Fibroblast of gingiva (primary cell): ENCODE measurements around the gene PFAS.
"Not testable (repeated sequence)": the region's sequence is repeated elsewhere in the genome, so short reads cannot be mapped to it uniquely, and the experiment has no call there.

Source experiments
- DNase-seq: peaks from one replicate; pipeline ENCODE4 v3.0.0-alpha.2; 2011; ENCODE audit warnings: low read depth

Gene PFAS

DNA sequence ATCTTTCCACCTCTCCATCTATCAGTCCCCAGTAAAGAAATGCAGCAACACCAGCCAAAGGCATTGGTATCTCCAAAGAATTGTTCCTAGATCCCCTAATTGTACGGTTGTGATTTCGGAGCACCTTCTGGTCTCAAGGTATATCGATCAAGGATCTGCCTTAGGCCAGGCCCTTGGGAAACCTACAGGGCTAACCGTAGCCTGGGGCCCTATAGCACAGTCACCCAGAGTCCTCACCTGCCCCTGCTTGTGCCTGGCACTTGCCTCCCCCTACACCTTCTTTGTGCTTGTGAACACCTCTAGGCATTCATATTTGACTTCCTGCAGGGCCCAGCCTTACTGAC, 21.9 kb upstream of the PFAS start:
- DNase-seq: no peak

DNA sequence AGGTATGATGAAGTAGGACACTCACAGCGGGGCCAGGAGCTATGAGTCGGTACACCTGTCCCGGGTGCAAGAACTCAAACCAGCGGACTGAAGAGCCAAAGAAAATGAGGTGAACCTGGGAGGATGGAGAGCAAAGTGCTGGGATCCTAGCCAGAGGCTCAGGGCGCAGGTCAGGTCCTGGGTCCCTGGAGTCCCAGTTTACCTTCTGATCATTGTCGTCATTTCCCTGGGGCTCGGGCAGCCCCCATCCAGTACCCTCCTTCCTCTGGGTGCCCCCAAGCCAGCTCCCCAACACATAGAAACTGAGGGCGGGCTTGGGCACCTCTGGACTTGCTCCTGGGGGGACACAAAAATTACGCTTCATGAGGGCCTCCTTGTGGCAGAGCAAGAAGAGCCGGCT, 17.4 kb upstream of the PFAS start:
- DNase-seq: no peak

DNA sequence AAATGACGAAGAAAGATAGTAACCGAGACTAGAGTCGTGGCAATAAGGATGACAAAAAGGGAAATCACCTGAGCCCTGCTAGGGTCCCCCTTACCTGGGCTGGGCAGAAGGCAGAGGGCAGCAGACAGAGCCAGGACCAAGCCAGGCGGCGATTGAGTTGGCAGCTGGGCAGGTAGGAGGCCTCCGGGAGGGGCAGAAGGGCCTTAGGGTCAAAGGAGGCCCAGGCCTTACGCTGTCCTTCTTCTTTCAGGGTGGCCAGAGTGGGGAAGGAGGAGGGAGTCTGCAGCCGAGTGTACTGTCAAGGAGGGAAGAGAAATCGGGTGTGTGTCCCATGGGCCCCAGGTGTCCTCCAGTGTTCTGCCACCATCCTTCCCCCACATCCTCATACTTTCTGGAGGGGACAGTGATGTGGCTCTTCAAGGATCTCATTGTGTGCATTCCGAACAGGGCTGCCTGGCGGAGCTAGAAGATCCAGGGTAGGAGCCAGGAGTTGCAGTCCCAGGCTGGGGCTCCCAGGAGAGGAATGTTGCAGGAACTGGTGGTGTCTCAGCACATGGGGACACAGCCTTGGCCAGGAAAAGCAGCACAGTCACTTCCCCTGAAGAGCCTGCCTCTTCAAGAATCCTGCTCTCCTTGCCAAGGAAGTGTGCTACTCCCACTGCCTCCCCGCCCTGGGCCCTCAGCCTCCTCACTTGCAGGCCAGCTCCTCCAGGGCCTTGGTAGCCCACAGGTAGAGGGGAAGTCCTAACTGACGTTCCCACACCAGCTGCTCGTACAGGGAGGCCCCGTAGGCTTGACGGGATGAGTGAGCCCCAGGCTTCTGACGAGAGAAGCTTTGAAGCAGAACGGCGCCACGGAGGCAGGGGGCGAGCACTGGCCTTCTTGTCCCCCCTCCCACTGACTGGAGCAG, 14.5 kb upstream of the PFAS start:
- no peak for DNase-seq

DNA sequence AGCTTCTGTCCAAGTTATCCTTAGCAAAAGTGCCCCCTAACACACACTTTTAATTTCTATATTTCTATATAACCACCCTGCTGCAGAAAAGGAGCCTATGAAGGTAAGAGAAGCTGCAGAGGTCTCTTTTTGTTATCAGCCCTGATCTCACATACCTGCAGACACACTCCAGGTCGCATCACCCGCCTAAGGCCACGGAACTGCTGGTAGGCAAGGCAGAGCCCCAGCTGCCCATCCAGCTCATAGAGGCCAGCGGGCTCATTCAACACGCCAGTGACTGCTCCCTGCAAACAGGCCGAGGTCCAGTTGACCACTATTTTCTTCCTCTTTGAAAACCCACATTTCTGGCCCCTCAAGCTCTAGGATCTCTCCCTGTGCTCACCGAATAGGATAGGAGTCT, 13.4 kb upstream of the PFAS start:
- no peak for DNase-seq

DNA sequence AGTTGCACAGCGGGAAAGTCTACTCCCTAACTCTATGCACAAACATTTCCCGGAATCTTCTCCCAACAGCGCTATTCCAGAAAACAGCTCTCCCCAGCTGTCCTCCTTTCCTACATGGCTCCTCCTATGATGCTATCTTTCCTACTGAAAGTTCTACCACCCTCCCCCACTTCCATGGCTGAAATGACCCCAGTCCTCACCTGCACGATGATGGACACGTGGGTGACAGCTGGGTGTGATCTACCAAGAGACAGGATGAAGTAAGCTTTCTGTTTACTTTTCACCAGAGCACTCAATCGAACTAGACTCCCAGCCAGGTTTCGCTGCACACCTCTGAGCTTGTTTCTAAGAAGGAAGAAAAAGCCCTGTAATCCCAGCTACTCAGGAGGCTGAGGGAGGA, 11.9 kb upstream of the PFAS start:
- DNase-seq: no peak

DNA sequence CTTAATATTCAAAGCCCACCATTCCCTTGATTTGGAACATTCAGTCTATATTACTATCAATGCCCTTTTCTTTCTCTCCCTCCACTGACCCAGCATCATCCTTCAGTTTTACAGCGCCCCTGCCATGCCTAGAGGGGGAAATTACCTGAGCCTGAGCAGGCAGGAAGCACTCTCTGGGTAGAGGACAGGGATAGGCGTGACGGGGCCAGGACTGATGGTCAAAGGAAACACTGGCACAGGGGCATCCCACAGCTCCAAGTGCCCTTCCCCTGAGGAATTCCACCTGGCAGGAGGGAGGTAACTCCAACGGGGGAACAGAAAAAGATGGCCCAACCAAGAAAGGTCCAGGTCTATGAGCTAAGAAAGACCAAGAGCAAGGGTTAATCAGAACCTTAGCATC, 11.2 kb upstream of the PFAS start:
- DNase-seq: no peak

DNA sequence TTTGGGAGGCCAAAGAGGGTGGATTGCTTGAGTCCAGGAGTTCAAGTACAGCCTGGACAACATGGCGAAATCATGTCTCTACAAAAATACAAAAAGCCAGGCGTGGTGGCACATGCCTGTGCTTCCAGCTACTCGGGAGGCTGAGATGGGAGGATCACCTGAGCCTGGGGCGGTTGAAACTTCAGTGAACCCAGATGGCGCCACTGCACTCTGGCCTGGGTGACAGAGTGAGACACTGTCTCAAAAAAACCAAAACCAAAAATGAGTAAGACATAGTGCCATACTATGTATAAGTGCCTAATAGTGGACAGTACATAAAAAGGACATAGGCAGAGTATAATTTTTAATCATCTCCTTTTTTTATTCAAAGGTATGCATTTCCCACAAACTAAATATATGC, 5.3 kb upstream of the PFAS start:
- DNase-seq: no peak

DNA sequence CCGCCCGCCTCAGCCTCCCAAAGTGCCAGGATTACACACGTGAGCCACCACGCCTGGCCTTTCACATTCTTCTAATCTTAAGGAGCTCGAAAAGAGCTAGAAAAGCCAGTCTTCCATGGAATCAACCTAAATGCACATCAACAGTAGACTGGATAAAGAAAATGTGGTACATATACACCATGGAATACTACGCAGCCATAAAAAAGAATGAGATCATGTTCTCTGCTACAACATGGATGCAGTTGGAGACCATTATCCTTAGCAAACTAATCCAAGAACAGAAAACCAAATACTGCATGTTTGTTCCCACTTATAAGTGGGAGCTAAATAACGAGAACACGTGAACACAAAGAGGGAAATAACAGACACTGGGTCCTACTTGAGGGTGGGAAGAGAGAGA, 4.3 kb upstream of the PFAS start:
- DNase-seq: no peak

DNA sequence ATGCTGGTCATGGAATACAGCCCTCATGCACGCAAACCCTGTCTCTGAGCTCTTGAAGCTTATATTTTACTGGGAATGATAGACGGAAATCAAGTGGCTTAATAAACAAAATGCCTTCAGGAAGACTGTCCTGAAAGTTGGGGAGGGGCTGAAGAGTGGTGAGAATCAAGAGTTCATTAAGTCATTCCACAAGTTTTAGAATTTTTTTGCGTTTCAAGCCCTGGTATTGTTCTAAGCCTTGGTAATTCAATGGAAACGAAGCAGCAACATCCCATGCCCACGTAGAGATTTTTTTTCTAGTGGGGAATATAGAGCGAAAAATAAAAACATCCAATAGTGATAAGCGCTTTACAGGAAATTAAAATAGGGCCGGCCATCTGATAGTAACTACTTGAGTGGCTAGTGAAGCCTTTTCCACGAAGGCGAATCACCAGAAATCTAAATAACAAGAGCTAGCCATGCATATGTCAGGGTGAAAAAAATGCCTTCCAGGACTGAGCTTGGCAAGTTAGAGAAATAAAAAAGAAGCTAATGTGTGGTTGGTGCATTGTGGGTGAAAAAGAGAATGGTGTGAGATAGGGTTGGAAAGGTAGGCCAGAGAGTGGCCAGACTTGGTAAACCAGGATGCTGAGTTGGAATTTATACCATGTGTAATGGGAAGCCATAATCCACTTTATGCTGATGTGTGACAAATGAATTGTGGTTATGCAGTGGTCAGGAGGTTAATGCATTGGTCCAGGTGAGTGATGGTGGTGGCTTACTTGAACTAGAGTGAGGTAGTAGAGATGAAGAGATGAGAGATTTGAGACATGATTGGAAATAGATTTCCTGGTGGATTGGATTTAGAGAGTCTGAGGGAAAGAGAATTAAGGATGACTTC, 772 bp downstream of the PFAS start:
- no peak for DNase-seq

DNA sequence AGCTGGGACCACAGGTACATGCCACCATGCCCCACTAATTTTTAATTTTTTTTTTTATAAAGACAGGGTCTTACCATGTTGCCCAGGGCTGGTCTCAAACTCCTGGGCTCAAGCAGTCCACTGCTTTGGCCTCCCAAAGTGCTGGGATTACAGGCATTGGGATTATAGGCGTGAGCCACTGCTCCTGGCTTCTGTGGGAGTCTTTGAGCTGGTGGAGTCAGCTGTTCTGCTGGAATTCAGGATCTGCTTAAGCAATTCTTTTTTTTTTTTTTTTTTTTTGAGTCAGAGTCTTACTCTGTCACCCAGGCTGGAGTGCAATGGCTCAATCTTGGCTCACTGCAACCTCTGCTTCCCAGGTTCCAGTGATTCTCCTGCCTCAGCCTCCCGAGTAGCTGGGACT, 2.3 kb downstream of the PFAS start:
- DNase-seq: not testable (repeated sequence)

DNA sequence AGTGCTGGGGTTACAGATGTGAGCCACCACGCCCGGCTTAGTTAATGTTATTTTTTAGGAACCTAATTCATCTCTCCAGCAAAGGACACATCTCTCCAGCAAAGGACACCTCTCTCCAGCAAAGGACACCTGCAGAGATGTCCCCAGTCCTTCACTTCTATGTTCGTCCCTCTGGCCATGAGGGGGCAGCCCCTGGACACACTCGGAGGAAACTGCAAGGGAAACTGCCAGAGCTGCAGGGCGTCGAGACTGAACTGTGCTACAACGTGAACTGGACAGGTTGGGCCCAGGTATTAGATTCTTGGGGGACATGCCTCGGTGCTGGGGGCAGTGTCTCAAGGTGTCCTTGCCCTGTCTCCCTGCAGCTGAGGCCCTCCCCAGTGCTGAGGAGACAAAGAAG, 4.7 kb downstream of the PFAS start:
- no peak for DNase-seq

DNA sequence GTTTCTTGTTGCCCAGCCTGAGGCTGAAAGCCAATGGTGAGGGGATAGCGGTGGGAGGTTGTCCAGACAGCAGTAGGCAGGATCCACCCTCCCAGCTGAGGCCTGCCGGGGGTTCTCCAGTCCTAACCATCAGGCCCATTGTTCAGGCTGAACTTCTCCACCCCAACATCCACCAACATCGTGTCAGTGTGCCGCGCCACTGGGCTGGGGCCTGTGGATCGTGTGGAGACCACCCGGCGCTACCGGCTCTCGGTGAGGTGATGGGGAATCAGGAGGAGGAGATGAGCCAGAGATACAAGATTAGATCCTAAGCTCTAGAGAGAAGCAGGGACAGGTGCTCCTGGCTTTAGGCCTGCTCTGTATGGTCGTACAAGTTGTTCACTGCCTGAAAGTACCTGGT, 5.8 kb downstream of the PFAS start:
- DNase-seq: no peak

DNA sequence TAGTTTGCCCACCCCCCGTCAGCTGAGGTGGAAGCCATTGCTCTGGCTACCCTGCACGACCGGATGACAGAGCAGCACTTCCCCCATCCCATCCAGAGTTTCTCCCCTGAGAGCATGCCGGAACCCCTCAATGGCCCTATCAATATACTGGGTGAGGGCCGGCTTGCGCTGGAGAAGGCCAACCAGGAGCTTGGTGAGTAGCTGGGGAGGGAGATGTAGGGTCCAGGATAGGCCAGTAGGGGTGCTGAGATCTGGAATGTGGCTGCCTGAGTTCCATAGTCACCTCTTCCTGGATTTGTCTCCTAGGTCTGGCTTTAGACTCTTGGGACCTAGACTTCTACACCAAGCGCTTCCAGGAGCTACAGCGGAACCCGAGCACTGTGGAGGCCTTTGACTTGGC, 6.4 kb downstream of the PFAS start:
- DNase-seq: no peak

DNA sequence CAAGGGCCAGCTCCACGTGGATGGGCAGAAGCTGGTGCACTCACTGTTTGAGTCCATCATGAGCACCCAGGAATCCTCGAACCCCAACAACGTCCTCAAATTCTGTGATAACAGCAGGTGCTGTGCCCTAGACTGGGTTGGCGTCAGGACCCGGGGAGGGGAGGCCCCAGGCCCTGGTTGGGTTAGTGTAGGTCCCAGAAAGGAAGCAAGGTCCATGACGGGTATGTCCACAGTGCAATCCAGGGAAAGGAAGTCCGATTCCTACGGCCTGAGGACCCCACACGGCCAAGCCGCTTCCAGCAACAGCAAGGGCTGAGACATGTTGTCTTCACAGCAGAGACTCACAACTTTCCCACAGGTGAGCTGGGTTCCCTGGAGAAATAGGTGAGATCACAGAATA, 7.2 kb downstream of the PFAS start:
- no peak for DNase-seq

DNA sequence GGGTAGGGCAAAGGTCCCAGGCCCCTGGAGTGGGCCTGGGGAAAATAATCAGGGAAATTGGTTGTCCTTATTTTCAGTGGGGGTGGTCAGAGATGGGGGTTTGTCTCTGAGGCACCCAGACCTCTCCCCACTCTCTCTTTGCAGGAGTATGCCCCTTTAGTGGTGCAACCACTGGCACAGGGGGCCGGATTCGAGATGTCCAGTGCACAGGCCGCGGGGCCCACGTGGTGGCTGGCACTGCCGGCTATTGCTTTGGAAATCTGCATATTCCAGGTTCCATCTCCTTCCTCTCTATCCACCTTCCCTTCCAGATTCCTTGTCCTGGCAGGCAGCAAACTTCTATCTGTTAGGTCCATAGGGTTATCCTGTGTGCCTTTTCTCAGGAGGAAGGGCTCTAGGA, 7.6 kb downstream of the PFAS start:
- no peak for DNase-seq

DNA sequence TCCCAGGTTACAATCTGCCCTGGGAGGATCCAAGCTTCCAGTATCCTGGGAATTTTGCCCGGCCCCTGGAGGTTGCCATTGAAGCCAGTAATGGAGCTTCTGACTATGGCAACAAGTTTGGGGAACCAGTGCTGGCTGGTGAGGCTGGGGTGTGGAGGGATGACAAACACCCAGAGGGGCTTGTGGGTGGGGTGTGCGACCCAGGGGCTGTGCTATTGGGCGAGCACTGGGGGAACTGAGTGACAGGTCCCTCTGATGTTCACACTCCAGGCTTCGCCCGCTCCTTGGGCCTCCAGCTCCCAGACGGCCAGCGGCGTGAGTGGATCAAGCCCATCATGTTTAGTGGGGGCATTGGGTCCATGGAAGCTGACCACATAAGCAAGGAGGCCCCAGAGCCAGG, 8.7 kb downstream of the PFAS start:
- no peak for DNase-seq

DNA sequence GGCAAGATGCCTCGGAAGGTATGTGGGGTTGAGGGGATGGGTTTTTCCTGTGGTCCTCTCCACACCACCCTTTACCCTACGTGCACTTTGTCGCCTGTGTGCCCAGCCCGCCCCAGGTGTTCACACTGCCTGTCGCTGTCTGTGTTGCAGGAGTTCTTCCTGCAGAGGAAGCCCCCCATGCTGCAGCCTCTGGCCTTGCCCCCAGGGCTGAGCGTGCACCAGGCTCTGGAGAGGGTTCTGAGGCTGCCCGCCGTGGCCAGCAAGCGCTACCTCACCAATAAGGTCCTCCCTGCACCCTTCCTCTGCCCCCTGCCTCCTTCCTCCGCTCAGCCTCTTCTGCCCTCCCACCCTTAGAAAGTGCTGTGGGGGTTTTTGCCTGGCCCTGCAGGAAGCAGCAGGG, 15.2 kb downstream of the PFAS start:
- DNase-seq: no peak

DNA sequence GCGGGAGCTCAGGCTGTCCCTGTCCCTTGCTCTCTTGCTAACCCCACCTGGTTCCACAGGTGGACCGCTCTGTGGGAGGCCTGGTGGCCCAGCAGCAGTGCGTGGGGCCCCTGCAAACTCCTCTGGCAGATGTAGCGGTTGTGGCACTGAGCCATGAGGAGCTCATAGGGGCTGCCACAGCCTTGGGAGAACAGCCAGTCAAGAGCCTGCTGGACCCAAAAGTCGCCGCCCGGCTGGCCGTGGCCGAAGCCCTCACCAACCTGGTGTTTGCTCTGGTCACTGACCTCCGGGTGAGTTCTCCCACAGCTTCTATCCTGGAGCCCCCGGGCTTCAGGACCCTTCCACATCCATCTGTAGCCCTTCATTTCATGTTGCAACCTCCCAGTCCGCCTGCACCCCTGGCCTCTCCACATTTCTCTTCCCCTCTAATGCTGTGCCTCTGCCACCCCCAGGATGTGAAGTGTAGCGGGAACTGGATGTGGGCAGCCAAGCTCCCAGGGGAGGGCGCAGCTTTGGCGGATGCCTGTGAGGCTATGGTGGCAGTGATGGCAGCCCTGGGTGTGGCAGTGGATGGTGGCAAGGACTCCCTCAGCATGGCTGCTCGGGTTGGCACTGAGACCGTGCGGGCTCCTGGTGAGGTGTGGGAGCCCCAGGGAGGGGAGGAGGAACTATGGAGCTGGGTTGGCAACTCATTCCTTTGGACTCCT, 15.9 kb downstream of the PFAS start:
- no peak for DNase-seq

DNA sequence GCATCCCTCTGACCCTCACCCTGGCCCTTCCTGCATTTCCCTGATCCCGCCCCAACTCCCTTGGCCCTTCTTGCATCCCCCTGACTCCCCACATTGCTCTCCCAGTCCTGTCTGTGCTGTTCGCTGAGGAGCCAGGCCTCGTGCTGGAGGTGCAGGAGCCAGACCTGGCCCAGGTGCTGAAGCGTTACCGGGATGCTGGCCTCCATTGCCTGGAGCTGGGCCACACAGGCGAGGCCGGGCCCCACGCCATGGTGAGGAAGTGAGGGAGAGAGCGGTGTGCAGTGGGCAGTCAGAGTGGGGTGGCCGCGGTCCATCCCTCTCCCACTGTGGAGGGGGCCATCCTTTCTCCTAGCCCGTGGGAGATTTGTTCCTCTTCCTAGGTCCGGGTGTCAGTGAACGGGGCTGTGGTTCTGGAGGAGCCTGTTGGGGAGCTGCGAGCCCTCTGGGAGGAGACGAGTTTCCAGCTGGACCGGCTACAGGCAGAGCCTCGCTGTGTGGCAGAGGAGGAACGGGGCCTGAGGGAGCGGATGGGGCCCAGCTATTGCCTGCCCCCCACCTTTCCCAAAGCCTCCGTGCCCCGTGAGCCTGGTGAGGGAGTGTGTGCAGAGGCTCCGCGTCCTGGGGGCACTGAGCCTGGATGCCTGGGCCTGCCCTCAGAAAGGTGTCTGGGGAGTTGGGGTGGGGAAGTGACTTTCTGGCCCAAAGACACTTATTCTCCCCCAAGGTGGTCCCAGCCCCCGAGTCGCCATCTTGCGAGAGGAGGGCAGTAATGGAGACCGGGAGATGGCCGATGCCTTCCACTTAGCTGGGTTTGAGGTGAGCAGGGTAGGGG, 17.8 kb downstream of the PFAS start:
- no peak for DNase-seq

DNA sequence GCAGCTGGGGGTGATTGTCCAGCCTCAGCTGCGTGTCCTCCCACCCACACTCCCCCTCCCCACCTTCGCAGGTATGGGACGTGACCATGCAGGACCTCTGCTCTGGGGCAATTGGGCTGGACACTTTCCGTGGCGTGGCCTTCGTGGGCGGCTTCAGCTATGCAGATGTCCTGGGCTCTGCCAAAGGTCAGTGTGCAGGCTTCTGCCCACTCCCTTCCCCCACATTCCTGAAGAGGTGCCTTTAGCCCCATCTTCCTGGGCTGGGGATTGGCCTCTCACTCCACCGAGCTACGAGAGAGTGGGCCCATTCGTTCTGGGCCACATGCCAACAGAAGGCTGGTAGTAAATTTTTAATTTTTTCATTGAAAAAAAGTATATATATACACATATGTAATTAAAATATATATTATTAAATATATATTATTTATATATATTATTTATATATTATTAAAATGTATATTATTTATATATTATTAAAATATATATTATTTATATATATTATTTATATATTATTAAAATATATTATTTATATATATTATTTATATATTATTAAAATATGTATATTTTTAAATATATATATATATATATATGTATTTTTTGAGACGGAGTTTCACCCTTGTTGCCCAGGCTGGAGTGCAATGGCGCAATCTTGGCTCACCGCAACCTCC, 18.5 kb downstream of the PFAS start:
- DNase-seq: no peak

DNA sequence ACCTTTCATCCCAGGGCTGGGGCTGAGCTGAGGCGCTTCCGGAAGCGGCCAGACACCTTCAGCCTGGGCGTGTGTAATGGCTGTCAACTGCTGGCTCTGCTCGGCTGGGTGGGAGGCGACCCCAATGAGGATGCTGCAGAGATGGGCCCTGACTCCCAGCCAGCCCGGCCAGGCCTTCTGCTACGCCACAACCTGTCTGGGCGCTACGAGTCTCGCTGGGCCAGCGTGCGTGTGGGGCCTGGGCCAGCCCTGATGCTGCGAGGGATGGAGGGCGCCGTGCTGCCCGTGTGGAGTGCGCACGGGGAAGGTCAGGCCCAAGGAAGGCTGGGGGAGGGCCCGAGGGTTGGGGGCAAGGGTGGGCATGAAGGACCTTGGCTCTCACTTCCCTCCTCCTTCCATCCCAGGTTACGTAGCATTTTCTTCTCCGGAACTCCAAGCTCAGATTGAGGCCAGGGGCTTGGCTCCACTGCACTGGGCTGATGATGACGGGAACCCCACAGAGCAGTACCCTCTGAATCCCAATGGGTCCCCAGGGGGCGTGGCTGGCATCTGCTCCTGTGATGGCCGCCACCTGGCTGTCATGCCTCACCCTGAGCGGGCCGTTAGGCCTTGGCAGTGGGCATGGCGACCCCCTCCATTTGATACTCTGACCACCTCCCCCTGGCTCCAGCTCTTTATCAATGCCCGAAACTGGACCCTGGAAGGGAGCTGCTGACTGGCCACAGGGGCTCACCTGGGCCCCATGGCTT, 19.6 kb downstream of the PFAS start:
- no peak for DNase-seq
